HL-60 (cell line): ENCODE results near the gene CXCL16.

Source experiments
- DNase-seq, 2 experiments: peaks; one replicate each; pipeline ENCODE4 v3.0.0-alpha.2; 2010 to 2020; ENCODE audit warnings: low read depth in 1 of 2, low spot score in 1 of 2
- H3K27ac ChIP-seq: fragments of 250-450 bp; sonication (Bioruptor Pico); replicated peaks from 2 replicates; pipeline ENCODE4 v1.5.1; 2020; ENCODE audit warnings: mild to moderate bottlenecking, moderate library complexity
- H3K27me3 ChIP-seq: fragments of 250-450 bp; sonication (Bioruptor Pico); 2 replicates; pipeline ENCODE4 v1.5.1; 2021; ENCODE audit warnings: mild to moderate bottlenecking, moderate library complexity; ENCODE audit not compliant: insufficient read depth, poor library complexity, severe bottlenecking
- H3K4me3 ChIP-seq: replicated peaks from 2 replicates; pipeline ENCODE4 v1.5.1; 2011; ENCODE audit warnings: mild to moderate bottlenecking, control low read depth, low read length; ENCODE audit not compliant: insufficient read depth
- GABPA ChIP-seq: IDR thresholded peaks from 2 replicates; pipeline ENCODE4 v1.6.1; 2012; ENCODE audit warnings: low read depth
- POLR2AphosphoS5 ChIP-seq: IDR thresholded peaks from 2 replicates; pipeline ENCODE4 v1.6.1; 2012; ENCODE audit warnings: low read depth
- REST ChIP-seq: IDR thresholded peaks from 2 replicates; pipeline ENCODE4 v1.6.1; 2012; ENCODE audit warnings: low read depth; ENCODE audit not compliant: insufficient replicate concordance
- SPI1 ChIP-seq: IDR thresholded peaks from 2 replicates; pipeline ENCODE4 v1.6.1; 2012; ENCODE audit warnings: low read depth, mild to moderate bottlenecking, borderline replicate concordance
- TF ChIP-seq, protein P1 (sequence below): IDR thresholded peaks from one replicate; pipeline ENCODE4 v1.5.1; 2011; ENCODE audit warnings: low read length, control low read depth, inconsistent platforms; ENCODE audit not compliant: insufficient read depth

Gene CXCL16

GRCh38 chr17:4786516-4786915 is 46.8 kb upstream of the CXCL16 start:
- DNase-seq = no peak
- no peak overlapping the region for H3K27ac ChIP-seq
- H3K27me3 ChIP-seq = peaks cover 13% of the 10 kb centered on the region
- no peak overlapping the region for H3K4me3 ChIP-seq
- TF ChIP-seq, protein P1, sequence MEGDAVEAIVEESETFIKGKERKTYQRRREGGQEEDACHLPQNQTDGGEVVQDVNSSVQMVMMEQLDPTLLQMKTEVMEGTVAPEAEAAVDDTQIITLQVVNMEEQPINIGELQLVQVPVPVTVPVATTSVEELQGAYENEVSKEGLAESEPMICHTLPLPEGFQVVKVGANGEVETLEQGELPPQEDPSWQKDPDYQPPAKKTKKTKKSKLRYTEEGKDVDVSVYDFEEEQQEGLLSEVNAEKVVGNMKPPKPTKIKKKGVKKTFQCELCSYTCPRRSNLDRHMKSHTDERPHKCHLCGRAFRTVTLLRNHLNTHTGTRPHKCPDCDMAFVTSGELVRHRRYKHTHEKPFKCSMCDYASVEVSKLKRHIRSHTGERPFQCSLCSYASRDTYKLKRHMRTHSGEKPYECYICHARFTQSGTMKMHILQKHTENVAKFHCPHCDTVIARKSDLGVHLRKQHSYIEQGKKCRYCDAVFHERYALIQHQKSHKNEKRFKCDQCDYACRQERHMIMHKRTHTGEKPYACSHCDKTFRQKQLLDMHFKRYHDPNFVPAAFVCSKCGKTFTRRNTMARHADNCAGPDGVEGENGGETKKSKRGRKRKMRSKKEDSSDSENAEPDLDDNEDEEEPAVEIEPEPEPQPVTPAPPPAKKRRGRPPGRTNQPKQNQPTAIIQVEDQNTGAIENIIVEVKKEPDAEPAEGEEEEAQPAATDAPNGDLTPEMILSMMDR = no peak
- no peak for TF ChIP-seq SPI1
- TF ChIP-seq REST = no peak
- TF ChIP-seq POLR2AphosphoS5 = no peak
- no peak for TF ChIP-seq GABPA

- peaks cover 13% of the 10 kb centered on the region for H3K27me3 ChIP-seq
- no peak within 1 kb of the TSS for H3K4me3 ChIP-seq
- H3K27ac ChIP-seq = no peak within 1 kb of the TSS
- TF ChIP-seq GABPA (no peak), REST (no peak), POLR2AphosphoS5 (no peak), SPI1 (no peak)
- TF ChIP-seq, protein P1 = no peak
- no peak for DNase-seq
These were observed 46.4 kb upstream of the CXCL16 start, which contains the start of gene VMO1 for GRCh38 chr17:4786106-4786511. Gene VMO1, minus strand, starts transcription at chr17:4786364. Its CDS starts 12 bp downstream, at chr17:4786352.

GRCh38 chr17:4785311-4786105 is 45.8 kb upstream of the CXCL16 start:
- DNase-seq = no peak
- TF ChIP-seq, protein P1 = no peak
- no peak for TF ChIP-seq REST
- TF ChIP-seq GABPA = no peak
- TF ChIP-seq SPI1 = no peak
- H3K27me3 ChIP-seq = peaks cover 13% of the 10 kb centered on the region
- no peak overlapping the region for H3K4me3 ChIP-seq
- no peak overlapping the region for H3K27ac ChIP-seq
